UCSD-AML1 (cell line): Measurements from ENCODE around the gene CYB561.

Experiments used
- DNase-seq: peaks from one replicate; lab custom pipeline; 2025; ENCODE audit not compliant: unreplicated experiment; lab: John Stamatoyannopoulos, UW

The CYB561 gene, protein sequence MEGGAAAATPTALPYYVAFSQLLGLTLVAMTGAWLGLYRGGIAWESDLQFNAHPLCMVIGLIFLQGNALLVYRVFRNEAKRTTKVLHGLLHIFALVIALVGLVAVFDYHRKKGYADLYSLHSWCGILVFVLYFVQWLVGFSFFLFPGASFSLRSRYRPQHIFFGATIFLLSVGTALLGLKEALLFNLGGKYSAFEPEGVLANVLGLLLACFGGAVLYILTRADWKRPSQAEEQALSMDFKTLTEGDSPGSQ

DNA sequence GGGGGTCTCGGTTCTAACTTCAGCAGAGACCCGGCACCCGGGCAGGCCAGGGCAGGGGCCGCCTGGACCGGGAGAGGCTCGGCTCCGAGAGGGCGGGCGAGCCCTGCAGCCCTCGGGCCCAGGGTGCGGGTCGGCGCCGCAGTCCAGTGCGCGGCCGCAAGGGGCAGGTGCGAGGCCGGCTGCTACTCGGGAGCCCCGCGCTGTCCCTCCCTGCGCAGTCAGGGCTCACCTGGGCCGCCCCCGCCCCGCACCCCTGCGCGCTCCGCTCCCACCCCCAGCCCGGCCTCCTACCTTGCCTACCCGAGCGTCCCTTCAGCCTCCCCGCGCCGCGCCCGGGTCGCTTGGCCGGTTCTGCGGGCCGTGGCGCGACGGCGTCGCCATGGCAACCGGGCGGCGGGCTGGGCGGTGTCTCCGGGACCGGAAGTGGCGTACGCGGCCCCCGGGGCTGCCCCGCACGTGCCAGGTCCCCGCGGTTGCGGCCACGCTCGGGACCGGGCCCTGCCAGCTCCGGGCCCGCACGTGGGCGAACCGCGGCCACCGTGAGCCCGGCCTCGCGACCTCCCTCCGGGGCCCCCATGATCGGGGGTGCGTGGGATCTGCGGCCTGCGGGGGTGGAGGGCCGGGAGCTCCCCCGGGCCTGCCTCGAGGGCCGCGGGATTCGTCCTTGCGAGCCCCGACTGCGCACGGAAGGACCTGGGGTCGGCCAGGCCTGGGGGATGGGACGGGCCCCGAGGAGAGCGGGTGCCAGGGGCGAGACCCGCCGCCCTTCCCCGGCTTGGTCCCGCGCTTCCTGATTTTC lies at the start of gene CYB561:
CYB561 (minus strand) TSS at position 353 of the 799 bp plus-strand sequence. CDS start 8,759 bp downstream, outside the sequence.
- peak; percentile 76 for DNase-seq

DNA sequence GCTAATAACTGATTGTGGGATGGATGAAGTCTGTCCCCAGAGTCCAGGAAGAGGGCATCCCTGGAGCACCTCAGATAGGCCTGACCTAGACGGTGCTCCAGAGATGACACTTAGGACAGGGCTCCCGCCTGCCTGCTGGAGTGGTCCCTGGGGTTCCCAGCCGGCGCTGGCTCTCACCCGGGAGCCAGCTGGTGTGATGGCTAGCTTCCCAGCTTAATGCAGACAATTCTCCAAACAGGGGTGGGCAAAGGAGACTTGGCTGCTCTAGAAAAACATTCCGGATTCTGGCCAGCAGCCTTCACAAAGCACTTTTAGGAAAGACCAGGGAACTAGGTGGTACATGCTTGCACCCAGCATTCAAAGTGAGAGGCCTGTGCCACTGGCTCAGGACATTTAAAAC lies 49.4 kb upstream of the CYB561 start:
- no peak for DNase-seq

DNA sequence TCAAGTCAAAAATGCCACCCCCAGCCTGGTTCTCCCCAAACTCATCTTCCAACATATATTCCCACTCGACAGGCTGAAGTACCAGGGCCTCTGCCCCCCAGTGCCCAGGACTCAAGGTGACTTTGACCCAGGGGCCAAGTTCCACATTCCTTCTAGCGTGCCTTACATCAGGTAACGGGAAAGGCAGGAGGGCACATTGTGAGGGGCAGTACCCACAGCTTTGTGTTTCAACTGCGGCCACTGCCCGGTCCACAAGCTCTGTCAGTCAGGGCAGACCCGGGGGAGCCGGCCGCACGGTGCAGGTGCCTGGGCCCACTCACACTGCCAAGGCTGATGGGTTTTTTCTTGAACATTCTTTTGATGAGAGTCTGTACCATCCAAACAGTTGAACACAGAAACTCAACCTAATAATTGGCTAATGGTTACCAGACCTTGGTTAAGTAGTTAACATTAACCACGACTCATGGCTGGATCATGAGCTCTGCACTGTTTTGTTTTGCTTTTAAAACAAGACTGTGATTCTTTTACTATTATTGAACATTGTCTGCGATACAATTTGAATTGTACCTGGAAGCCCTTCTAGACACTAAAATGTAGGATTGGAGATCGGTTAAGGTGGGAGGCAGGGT lies 48.3 kb upstream of the CYB561 start:
- no peak for DNase-seq

- no peak for DNase-seq
Measured at GRCh38 chr17:63493411-63493810, 47.3 kb upstream of the CYB561 start.

DNA sequence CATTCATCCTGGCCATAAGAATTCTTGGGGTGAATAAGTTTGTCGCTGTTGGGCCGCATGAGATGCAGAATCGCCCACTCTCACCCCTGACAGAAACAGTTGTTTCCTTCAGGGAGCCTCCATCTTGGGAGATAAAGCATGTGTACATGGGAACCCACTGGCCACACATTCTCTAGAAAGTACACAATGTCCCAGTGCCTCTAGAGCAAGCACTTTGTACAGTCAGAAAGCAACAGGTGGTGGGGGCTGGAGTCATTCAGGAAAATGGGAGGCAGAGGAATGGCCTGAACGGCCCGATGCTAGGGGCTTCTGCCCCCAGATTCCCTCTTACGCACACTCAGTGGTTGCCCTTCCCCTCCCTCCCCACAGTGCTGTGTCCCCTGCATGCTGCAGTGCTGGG lies 46.8 kb upstream of the CYB561 start:
- no peak for DNase-seq

GRCh38 chr17:63491977-63492618 lies 46.0 kb upstream of the CYB561 start:
- DNase-seq, result no peak

- DNase-seq, result no peak
Measured at GRCh38 chr17:63491413-63491812, 45.3 kb upstream of the CYB561 start.

GRCh38 chr17:63490858-63491400 lies 44.8 kb upstream of the CYB561 start:
- no peak for DNase-seq

GRCh38 chr17:63490329-63490728 lies 44.2 kb upstream of the CYB561 start:
- no peak for DNase-seq

GRCh38 chr17:63489291-63489690 lies 43.2 kb upstream of the CYB561 start:
- DNase-seq, result no peak

DNA sequence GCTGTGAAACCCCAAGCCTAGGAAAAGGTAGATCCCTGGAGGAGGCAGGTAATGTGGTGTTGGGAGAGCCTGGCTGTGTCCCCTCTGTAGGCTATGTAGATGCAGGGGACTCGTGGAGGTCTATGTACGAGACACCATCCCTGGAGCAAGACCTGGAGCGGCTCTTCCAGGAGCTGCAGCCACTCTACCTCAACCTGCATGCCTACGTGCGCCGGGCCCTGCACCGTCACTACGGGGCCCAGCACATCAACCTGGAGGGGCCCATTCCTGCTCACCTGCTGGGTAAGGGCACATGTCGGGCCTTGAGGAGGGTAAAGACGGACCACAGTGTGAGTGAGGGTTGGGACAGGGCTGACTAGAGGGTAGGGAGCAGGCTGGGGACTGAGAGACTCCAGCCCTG lies 42.7 kb upstream of the CYB561 start:
- no peak for DNase-seq

GRCh38 chr17:63487014-63487339 lies 40.9 kb upstream of the CYB561 start:
- DNase-seq, result no peak

DNA sequence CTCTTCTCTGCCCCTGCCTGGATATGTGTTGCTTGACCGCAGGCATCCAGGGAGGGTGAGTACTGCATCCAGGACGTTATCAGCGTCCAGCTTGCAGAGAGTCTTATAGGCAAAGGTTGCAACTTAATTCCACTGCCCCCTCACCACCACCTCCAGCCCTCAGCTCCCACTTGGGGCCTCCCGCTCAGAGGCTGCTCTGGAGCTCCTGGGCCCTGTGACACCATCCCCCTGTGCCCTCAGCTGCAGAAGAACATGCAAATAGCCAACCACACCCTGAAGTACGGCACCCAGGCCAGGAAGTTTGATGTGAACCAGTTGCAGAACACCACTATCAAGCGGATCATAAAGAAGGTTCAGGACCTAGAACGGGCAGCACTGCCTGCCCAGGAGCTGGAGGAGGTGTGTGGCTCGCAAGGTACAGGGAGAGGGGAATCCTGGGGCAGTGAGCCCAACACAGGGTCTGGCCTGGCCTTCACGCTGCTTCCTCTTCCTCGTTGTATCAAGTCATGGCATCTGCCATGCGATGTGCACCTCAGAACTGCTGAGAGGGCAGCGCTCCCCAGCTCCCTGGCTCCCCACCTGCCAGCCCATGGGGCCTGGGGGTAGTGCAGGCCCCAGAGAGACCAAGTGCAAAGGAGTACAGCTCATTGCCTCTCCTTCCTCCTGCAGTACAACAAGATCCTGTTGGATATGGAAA lies 40.4 kb upstream of the CYB561 start:
- DNase-seq, result no peak

DNA sequence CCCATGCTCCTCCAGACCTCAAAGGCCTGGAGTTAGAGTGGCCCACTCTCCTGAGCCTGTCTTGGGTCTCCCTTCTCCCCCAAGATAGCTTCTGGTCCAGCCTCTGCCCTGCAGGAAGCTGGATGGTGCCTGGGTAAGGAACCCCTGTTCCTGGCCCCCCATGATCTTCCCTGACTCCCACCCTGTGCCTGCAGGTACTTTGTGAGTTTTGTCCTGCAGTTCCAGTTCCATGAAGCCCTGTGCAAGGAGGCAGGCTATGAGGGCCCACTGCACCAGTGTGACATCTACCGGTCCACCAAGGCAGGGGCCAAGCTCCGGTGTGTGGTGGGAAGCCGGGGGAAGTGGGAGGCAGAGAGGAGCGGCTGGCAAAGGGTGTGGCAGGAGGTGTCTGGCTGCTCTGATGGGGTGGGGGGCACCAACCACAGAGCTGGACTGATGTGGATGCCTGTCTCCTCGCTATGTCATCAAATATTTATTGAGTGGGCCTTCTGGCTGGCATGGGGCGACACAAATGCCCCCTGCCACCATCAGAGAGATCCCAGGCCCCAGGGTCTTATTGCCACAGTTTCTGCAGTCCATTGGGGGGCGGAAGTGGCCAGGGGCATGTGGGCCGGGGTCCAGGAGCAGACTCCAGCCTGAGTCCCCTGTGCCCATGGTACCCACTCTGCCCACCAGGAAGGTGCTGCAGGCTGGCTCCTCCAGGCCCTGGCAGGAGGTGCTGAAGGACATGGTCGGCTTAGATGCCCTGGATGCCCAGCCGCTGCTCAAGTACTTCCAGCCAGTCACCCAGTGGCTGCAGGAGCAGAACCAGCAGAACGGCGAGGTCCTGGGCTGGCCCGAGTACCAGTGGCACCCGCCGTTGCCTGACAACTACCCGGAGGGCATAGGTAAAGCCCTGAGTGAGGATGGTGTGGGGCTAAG lies 37.8 kb upstream of the CYB561 start:
- no peak for DNase-seq

GRCh38 chr17:63483038-63483437 lies 36.9 kb upstream of the CYB561 start:
- no peak for DNase-seq

DNA sequence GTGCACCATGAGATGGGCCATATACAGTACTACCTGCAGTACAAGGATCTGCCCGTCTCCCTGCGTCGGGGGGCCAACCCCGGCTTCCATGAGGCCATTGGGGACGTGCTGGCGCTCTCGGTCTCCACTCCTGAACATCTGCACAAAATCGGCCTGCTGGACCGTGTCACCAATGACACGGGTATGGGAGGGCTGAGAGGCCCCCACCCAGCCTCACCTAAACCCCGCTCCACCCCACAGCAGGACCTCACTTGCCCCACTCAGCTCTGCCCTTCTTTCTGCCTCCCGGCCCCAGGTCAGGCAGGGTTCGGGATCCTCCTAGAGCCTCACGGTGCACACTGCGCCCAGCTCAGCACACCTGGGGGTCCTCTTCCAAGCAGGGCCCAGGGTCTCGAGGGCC lies 36.4 kb upstream of the CYB561 start:
- no peak for DNase-seq

GRCh38 chr17:63481488-63481870 lies 35.4 kb upstream of the CYB561 start:
- DNase-seq, result no peak

- no peak for DNase-seq
Measured at GRCh38 chr17:63480826-63481487, 34.9 kb upstream of the CYB561 start.

DNA sequence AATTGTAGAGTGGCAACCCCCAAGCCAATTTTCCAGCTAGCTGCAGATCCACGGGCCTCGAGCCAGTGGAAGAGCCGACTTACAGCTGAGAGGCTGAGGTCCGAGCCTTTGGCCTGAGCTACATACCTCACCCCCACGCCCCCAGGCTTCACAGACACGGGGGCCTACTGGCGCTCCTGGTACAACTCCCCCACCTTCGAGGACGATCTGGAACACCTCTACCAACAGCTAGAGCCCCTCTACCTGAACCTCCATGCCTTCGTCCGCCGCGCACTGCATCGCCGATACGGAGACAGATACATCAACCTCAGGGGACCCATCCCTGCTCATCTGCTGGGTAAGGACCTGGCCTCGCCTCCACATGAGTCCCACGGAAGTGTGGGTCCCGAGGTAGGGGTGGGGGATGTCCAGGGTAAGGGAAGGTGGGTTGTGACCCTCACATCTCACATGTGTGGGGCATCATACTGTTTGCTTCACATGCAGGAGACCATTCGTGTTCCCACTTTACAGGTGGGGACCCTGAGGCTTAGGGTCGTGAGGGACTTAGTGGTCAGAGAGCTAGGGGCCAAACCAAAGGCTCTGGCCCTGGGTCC lies 34.2 kb upstream of the CYB561 start:
- no peak for DNase-seq
